ENCODE measurements around the gene UBL4A.
A peak's percentile ranks its signal among the peaks of the same experiment; 100 is the strongest.

The UBL4A gene

DNA sequence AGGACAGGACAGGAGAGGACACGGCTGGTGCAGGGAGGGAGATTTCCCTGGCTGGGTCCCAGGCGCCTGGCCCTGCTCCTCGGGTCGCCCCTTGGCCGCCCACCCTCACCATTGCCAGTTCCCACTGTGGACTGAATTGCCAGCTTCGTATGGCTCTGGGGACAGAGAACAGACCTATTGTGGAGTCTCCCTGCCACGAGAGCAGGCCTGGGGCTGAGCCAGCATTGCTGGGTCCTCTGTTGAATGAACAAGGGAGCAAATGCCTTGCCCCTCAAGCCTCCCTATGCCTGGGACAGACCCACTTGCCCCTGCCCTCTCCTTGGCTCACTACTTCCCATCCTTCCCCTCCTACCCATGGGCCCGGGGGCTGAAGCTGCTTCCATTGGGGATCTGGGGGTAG lies 24.0 kb downstream of the UBL4A start:
- no peak for DNase-seq (ENCODE audit: low read depth)

- DNase-seq (ENCODE audit: low read depth): no peak
Measured at GRCh38 chrX:154460326-154460725, 26.1 kb downstream of the UBL4A start.

DNA sequence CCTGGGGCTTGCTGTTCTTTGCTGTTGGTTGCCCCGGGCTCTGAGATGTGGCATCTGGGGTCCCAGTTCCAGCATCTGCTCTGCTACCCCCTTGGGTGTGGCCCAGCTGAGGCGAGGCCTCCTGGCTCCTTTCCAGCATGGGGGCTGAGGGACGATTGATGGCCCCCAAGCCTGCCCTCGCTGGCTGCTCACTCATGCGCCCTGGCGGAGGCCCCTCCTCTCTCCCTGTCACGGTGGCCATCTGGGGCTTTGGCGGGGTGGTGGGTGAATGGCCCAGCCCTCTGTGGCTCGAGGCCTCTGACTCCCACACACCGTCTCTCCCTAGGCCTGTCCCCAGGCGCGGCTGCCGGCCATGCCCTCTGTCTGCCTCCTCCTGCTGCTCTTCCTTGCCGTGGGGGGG lies 26.6 kb downstream of the UBL4A start:
- no peak for DNase-seq (ENCODE audit: low read depth)

DNA sequence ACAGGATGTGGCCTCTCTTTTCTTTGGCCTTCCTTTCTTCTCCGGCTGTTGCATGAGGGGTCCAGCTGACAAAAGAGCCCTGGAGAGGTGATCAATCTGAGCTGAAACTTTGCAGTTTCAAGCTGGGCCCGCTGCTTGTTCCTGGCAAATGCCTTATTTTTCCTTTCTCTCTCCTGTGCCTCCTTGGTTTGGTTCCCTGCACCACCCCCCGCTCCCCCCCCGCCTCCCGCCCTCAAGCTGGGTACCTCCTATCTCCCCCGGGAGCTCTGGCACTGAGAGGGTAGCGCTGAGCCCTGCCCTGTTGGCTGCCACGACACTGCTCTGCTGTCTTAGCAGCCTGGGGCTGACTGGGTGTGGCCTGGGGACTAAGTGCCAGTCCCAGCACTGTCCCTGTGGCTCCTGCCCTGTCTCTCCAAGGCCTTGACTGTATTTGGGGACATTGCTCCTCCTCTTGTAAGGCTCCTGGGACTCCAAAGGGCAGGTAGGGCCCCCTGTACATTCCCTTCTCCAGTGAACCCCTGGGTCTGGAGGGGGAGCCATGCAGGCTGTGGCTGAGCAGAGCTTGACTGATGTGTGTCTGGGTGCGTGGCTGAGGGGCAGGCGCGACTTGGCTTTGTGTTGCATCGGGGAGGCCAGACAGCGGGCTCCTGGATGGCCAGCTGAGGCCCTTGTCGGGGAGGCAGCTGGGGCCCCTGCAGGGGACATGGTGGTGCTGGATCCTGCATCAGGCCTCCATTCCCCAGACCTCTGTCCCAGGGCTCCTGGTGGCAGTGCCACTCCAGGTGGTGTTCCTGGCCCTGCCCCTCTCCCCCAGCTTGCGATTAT lies 27.2 kb downstream of the UBL4A start:
- no peak for DNase-seq (ENCODE audit: low read depth)

DNA sequence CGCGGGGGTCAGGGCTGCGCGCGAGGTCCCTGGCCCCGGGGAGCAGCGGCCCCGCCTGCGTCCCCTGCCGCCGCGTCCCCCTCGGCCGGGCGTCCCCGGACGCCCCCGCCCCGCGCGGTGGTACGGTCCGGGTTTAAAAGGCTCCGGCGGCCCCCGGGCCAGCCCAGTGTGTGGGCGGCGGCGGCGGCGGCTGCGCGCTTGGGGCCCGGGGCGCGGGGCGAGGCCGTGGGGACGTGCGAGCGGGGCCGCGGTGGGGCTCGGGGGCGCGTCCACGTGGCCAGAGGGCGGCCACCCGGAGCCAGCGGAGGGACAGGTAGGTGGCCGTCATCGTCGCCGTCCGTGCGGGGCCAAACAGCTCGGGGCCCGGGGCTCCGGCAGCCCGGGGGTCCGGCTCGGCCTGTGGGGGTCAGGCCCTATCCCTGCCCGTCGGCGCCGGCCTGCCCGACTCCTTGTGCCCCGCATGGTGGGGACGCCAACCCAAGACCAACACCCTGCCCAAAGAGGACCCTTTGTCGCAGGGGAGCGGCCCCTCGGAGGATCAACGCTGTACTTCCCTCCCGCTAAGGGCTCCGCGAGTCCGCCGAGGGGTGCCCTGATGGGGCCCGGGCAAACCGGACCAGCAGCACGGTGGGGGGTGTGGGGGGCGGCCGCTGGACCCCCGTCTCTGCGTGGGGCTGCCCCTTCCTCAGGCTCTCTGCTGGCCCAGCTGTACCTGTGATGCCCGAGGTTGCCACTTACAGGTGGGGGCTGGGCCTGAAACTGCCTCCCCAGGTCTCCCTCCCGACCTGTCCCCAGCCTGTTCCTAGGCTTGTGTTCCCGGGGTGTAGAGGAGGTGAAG lies 28.1 kb downstream of the UBL4A start, which contains the start of gene PLXNA3:
Gene PLXNA3, plus strand, starts transcription at position 166 of the 838 bp plus-strand sequence. CDS start 1,903 bp downstream, outside the sequence.
- DNase-seq (ENCODE audit: low read depth): peak; percentile 40

GRCh38 chrX:154457491-154458115 lies 28.8 kb downstream of the UBL4A start:
- peak; percentile 31 for DNase-seq (ENCODE audit: low read depth)

DNA sequence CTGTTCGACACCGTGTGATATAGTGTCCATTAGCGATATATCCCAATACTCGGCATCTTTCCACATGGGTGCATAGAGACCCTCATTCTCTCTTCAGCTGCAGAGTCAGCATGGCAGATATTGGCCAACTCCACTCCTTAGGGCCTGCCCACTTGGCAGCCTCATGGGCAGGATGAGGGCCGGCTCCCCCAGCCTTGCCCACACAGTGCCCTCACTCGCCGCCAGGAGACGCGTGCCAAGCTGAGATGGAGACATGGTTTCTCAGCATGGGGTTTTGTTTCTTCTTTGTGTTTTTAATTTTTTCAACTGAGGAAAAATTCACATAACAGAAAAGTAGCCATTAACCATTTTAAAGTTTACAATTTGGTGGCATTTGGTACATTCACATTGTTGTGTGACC lies 33.6 kb downstream of the UBL4A start:
- DNase-seq (ENCODE audit: low read depth): no peak

DNA sequence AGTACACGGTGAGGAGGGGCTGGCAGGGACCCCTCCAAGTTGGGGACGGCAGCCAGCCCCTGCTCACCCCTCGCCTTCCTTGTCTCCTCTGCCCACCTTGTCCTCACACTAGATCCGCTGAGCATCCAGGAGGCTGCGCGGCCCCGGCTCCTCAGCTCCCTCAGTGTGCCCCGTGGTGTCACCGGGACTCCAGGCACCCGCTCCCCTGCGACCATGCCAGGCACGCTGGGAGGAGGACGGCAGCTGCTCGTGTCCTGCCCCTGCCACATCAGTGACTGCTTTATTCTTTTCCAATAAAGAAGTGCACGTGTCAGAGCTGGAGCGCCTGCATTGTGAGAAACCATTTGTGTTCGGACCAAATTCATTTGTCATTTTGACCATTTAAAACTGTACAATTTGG lies 36.1 kb downstream of the UBL4A start:
- DNase-seq (ENCODE audit: low read depth): no peak

DNA sequence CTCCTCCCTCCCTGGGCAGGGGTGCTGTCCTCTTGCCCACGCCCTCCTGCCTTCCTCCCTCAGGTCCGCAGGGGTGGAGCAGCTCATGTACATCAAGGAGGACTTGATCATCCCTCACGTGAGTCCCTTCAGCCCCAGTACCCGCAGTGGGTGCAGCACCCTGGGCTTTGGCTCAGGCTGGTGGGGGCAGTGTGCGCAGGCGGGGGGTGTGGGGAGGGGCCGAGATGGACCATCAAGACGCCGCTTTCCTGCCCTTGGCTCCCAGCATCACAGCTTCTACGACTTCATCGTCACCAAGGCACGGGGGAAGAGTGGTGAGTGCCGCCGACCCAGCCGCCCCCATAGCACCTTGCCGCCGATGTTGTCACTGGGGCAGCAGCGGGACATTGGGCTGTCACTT lies 36.8 kb downstream of the UBL4A start:
- DNase-seq (ENCODE audit: low read depth): no peak

DNA sequence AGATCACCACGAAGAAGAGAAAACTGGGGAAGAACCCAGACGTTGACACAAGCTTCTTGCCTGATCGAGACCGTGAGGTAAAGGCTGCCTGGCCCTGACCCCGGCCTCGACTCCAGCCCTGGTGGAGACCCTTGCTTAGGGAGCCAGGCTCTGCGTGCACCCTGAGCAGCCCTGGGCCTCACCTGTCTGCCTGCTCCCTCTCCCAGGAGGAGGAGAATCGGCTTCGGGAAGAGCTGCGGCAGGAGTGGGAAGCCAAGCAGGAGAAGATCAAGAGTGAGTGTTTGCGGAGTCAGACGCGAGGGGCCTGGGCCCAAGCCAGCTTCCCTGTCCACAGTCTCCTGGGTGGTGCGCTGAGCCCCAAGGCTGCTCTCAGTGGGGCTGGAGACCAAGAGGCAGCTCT lies 37.9 kb downstream of the UBL4A start:
- no peak for DNase-seq (ENCODE audit: low read depth)

GRCh38 chrX:154446430-154446829 lies 40.0 kb downstream of the UBL4A start:
- no peak for DNase-seq (ENCODE audit: low read depth)

GRCh38 chrX:154445776-154446175 lies 40.6 kb downstream of the UBL4A start:
- DNase-seq (ENCODE audit: low read depth): no peak

GRCh38 chrX:154444755-154445246 lies 41.6 kb downstream of the UBL4A start:
- DNase-seq (ENCODE audit: low read depth): no peak

DNA sequence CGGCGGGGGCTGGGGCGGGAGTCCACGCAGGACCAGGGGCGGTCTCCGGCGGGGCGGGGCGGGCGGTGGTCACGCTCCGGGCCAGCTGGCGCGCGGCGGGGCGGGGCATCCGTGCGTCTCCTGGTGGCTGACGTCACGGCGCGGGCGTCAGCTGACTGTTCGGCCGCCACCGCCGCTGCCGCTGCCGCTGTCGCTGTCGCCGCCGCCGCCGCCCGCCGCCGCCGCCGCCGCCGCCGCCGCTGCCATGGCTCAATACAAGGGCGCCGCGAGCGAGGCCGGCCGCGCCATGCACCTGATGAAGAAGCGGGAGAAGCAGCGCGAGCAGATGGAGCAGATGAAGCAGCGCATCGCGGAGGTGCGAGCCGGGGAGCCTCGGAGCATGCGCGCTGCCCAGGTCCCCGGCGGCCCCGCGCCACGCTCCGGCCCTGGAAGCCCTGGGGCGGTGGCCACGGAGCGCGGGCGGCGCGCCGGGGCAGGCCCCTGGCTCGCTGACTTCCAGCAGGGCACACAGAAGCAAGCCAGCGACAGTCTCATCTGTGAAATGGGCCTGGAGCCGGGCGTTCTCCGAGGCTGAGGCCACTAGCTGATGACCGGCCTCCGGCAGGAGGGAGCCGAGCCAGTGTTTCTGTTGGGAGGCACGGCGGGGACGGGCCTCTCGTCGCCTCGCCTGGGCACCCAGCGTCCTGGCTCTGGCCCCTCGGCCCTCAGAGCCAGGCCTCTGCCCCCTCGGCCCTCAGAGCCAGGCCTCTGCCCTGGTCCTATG lies 42.2 kb downstream of the UBL4A start, which contains the start of gene FAM50A:
Gene FAM50A, plus strand, starts transcription at position 150 of the 763 bp plus-strand sequence. Its CDS starts 95 bp downstream, at position 245.
- peak; percentile 52 for DNase-seq (ENCODE audit: low read depth)

DNA sequence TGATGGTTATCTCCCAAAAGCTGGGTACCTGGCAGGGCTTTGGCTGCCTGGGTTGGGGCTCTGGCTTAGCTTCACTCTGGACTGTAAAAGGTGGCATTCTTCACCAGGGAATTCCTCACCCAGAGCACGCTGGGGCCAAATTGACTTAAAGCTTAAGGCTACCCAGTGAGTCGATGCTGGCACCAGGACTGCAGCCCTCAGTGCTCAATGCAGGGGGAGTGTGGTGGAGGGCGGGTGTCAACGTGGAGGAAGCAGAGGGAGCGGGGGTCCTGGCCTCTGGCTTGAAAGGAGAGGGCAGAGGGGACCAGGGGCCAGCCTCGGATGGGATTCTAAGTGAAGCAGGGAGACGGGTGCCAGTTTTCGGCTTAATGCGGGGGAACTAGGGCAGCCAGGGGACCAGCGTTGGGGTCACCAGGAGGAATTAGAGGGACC lies 42.9 kb downstream of the UBL4A start:
- no peak for DNase-seq (ENCODE audit: low read depth)

GRCh38 chrX:154441984-154442707 lies 44.3 kb downstream of the UBL4A start:
- no peak for DNase-seq (ENCODE audit: low read depth)

DNA sequence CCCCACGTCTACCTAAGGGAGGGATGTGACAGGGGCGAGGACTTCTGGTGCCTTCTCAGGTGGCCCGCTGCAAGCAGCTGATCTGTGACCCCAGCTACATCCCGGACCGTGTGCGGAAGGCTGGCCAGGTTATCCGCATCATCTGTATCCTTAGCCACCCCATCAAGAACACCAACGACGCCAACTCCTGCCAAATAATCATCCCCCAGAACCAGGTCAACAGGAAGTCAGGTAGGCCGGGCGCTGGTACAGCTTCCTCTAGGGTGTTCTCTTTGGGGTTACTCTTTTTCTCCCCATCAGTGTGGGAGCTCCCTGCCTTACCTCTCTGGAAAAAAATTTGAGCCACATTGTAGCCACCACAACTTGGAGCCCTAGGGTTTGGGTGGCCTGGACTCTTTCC lies 44.9 kb downstream of the UBL4A start:
- no peak for DNase-seq (ENCODE audit: low read depth)

DNA sequence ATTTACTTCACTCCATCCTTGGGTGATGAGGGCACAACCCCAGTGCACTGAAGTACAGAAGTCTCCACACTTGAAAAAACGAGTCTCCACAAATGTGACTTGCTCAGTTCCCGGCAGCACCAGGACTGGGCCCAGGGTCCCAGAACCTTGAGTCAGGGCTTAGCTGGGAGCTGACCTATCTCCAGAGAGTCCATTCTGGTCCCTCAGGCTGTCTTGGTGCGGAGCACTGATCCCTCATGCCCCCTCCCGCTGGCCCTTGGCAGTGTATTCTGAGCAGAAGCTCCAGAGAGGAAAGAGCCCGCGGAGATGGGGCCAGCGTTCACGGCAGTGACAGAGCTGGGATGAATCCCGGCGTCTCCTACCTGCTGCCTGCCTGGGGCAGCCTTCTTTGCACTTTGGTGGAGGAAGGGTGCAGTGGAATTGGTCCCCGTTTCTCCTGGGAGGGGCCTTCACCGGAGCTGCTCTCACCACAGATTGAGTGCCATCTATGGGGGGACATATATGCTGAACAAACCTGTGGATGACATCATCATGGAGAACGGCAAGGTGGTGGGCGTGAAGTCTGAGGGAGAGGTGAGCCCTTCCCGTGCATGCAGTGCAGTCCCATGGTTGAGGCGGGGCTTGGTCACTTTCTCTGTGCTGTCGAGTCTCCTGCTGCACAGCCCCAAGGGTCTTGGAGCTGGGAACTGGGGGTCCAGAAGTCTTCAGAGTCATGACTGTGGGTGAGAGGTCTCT lies 45.6 kb downstream of the UBL4A start:
- DNase-seq (ENCODE audit: low read depth): no peak

GRCh38 chrX:154439841-154440240 lies 46.6 kb downstream of the UBL4A start:
- no peak for DNase-seq (ENCODE audit: low read depth)

Measured in stimulated activated CD4-positive, alpha-beta T cell treated with anti-CD3 and anti-CD28 coated beads, Interleukin-2, amount 100 ng/mL, for 4 hours (primary cell).